Astrocyte (in vitro differentiated cells and primary cell): Measurements from ENCODE around the gene PSKH1.

ENCODE experiments used
- EZH2 ChIP-seq: IDR thresholded peaks from 2 replicates; pipeline ENCODE4 v1.6.1; 2012; ENCODE audit warnings: mild to moderate bottlenecking, low read length, inconsistent platforms; ENCODE audit not compliant: insufficient read depth
- TF ChIP-seq, protein P1 (sequence below): IDR thresholded peaks from 2 replicates; pipeline ENCODE4 v1.5.1; 2011; ENCODE audit warnings: low read depth, mild to moderate bottlenecking, inconsistent platforms, low read length, moderate library complexity; ENCODE audit not compliant: insufficient read depth

DNA sequence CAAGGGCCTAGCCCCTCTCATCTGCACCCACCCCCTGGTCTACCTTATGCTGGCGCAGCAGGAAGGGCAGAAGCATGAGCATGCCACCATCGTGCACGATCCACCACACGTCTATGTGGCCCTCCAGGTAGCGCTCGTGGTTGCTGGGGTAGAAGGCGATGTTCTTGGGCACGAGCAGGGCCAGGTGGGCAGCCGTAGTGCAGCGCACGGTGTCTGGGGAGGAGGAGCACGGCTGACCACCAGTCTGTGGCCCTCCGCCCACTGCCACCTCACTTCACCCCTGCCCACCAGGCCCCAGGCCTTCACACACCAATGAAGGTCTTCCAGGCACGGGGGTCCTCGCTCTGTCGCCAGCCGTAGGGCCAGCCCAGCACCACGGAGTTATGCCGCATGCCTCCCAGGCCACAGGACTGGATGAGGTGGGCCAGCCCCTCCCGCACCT is 53.1 kb downstream of the PSKH1 start:
- TF ChIP-seq, protein P1, sequence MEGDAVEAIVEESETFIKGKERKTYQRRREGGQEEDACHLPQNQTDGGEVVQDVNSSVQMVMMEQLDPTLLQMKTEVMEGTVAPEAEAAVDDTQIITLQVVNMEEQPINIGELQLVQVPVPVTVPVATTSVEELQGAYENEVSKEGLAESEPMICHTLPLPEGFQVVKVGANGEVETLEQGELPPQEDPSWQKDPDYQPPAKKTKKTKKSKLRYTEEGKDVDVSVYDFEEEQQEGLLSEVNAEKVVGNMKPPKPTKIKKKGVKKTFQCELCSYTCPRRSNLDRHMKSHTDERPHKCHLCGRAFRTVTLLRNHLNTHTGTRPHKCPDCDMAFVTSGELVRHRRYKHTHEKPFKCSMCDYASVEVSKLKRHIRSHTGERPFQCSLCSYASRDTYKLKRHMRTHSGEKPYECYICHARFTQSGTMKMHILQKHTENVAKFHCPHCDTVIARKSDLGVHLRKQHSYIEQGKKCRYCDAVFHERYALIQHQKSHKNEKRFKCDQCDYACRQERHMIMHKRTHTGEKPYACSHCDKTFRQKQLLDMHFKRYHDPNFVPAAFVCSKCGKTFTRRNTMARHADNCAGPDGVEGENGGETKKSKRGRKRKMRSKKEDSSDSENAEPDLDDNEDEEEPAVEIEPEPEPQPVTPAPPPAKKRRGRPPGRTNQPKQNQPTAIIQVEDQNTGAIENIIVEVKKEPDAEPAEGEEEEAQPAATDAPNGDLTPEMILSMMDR: no peak
- TF ChIP-seq EZH2: no peak
